Activated naive CD8-positive, alpha-beta T cell treated with anti-CD3 and anti-CD28 coated beads, Interleukin-2, amount 10 ng/mL, durations not matched to agents 7 days and 5 days (primary cell): ENCODE results near the gene TMEM255A. TPM values are rescaled to one million over a fixed set of nuclear protein-coding genes. Genes with fewer than 3 reads are reported as not detected.

Experiments
- ATAC-seq: fragments of 150-1000 bp; cut with Tn5 transposase; one replicate; pipeline ENCODE4 v1.10.0; 2021; ENCODE audit warnings: low read depth, moderate library complexity
- POLR2A ChIA-PET: fragments of 350-600 bp; sonication (Branson Sonifier 250); formaldehyde crosslinking; loops from one replicate; lab custom pipeline; 2021; ENCODE audit warnings: antibody characterized with exemption; lab: Charles Lee
- DNase-seq: peaks from one replicate; pipeline ENCODE4 v3.0.0; 2021
- H3K27ac Mint-ChIP-seq: one replicate; pipeline ENCODE4 v1.8.0; 2022; ENCODE audit warnings: mild to moderate bottlenecking, mixed read lengths
- H3K27me3 Mint-ChIP-seq: one replicate; pipeline ENCODE4 v1.8.0; 2022; ENCODE audit warnings: mild to moderate bottlenecking, moderate library complexity, mixed read lengths
- H3K36me3 Mint-ChIP-seq: one replicate; pipeline ENCODE4 v1.8.0; 2021; ENCODE audit warnings: mild to moderate bottlenecking, mixed read lengths
- H3K4me1 Mint-ChIP-seq: one replicate; pipeline ENCODE4 v1.8.0; 2021; ENCODE audit warnings: mixed read lengths
- H3K4me3 Mint-ChIP-seq: one replicate; pipeline ENCODE4 v1.8.0; 2022; ENCODE audit warnings: mild to moderate bottlenecking, moderate library complexity, mixed read lengths
- H3K9me3 Mint-ChIP-seq: one replicate; pipeline ENCODE4 v1.8.0; 2021; ENCODE audit warnings: mixed read lengths
- total RNA-seq, 2 experiments: library from RNA; stranded (reverse); gene quantifications; one replicate each; pipeline ENCODE4 v1.2.3, GENCODE V29; 2021

TMEM255A gene
- total RNA-seq, 2 experiments from 2014 or later: 0.14 to 0.34 TPM

DNA sequence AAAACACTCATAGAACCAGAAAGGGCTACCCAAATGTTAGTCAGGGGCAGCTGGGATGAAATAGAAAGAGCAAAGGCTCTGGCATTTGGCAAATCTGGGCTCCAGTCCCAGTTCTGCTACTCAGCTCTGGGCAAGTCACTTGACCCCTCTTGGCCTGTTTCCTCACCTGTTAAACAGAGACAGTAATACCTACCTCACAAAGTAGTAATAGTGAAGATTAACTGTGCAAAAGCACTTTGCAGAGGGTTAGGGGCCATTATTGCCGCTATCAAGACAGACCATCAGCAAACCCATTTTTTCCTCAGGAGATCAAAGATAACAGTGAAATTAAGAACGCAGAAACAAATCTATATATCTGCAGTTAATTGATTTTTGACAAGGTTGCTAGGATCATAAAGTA is 40.0 kb downstream of the TMEM255A start:
- ATAC-seq (no peak), DNase-seq (no peak)
- Mint-ChIP-seq H3K27me3 (peaks cover 2% of the 10 kb centered on the region), H3K4me3 (no peak overlapping the region), H3K4me1 (peaks cover 3% of the 10 kb centered on the region), H3K27ac (no peak overlapping the region), H3K36me3 (peaks cover 2% of the 10 kb centered on the region), H3K9me3 (no peaks in the 10 kb centered on the region)
- POLR2A ChIA-PET: no interaction called here

DNA sequence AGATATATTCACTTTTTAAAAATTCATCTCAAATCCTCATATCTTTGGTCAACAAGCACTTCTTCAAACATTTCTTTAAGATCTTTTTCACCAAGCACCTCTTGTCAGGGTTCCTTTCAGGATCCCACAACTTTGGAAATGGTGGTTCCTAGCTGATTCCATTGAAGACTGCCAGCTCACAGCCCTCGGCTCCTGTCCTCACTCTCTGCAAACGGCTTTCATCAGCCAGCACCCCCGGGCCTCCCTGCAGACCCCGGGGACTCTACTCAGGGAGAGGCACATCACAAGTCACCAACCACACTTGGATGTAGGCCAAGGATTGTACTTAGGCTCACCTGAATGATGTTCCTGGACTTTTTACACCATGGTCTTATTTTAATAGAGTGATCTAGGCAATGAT is 40.7 kb downstream of the TMEM255A start:
- H3K9me3 Mint-ChIP-seq: no peaks in the 10 kb centered on the region
- no peak overlapping the region for H3K27ac Mint-ChIP-seq
- no peak for ATAC-seq
- H3K36me3 Mint-ChIP-seq: peaks cover 2% of the 10 kb centered on the region
- H3K4me3 Mint-ChIP-seq: no peak overlapping the region
- peaks cover 3% of the 10 kb centered on the region for H3K4me1 Mint-ChIP-seq
- POLR2A ChIA-PET: no interaction called here
- H3K27me3 Mint-ChIP-seq: peaks cover 2% of the 10 kb centered on the region
- DNase-seq: no peak

DNA sequence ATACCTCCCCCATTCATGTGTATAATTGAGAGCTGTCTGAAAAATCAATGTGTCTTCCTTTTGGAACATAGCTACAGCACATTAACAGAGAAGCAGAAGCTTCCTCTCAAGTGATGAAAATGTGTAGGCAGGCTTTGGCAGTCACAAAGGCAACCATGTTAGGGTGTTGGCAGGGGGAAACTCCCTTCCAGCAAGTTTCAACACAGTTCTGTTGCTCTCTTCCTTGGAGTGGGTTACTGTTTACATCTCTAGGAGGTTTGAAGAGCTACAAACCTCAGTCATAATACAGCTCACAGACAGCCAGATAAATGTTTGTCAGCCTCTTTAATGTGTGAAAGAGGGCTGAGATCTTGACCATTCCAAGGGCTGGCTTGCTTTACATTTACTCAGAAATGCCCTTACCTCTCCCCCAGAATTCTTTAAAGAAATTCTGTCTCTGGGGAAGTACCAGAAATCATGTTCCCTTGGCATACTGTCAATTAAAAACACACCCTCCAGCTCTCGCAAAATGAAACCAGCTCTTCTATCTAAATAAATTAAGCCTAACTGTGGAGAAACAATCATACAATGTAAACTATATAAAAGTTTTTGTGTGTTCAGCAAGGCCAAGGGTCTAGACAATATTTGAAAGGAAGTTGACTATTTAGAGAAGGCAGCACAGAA is 41.8 kb downstream of the TMEM255A start:
- Mint-ChIP-seq H3K27me3 (no peaks in the 10 kb centered on the region), H3K36me3 (peaks cover 2% of the 10 kb centered on the region), H3K27ac (no peak overlapping the region), H3K9me3 (no peaks in the 10 kb centered on the region), H3K4me1 (peaks cover 3% of the 10 kb centered on the region), H3K4me3 (no peak overlapping the region)
- POLR2A ChIA-PET: interaction anchor here (0.7 kb wide), 1 partner anchor 15 kb away, joined by 4 read pairs; no protein-coding TSS in a partner anchor
- ATAC-seq (no peak), DNase-seq (no peak)

DNA sequence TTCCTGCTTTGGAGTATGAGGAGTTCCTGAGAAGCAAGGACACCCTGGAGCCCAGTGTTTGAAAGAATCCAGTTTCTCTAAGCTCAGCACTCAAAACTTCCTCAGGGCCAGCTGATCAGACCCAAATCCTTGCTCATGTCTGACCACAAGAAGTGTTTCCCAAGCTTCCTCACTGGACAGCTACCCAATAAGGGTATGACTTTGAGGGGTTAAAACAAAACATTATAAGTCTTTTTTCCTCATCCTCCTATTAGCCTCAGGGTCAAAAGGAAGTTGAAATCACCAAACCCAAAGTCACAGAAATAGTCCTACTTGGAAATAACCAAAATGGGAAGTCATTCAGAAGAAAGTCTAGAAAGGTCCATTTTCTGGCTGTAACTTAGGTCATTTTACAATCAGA is 46.9 kb downstream of the TMEM255A start:
- ATAC-seq (no peak), DNase-seq (no peak)
- Mint-ChIP-seq H3K36me3 (no peaks in the 10 kb centered on the region), H3K4me3 (no peak overlapping the region), H3K27ac (no peak overlapping the region), H3K4me1 (no peaks in the 10 kb centered on the region), H3K27me3 (peaks cover 2% of the 10 kb centered on the region), H3K9me3 (no peaks in the 10 kb centered on the region)
- POLR2A ChIA-PET: interaction anchor here (0.7 kb wide), 1 partner anchor 13 kb away, joined by 3 read pairs; no protein-coding TSS in a partner anchor

DNA sequence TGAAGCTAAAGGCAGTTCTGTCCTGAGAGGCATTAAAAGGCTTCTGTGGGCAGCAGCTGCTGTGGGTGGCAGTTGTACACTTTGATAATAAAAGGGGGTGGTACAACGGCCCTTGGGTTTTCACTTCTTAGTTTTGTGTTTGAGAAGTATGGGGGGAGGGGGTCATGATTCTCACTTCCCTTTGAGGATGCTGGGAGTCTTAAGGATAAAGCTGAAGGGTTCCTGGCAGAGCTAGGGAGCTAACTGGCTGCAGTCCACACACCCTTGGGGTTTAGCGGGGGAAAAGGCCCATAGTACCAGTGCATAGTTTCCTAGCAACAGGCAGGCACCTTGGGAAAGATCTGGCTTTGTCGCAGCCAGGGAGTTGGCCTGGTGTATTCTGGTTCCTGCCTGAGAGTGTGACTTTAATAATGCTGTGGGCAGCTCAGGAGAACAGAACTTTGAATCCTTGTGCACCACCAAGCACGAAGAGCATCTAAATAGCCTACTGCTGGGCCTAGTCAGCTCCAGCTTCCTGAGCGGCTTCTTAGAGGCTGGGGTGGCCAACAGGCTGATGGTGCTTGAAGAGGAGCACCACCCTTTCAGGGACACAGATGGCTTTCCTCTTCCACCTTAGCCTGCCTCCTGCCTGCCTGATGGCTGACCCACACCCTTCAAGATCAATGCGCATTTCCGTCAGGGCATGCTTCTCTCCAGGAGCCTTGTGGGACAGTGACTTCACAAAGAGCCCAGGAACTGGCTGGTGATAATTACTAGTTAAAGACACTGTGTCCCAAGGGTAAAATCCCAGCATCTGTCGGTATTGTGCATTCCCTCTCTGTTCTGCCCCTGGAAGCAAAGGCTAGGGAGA is 48.2 kb downstream of the TMEM255A start:
- Mint-ChIP-seq H3K36me3 (no peaks in the 10 kb centered on the region), H3K4me1 (no peaks in the 10 kb centered on the region), H3K27me3 (peaks cover 2% of the 10 kb centered on the region), H3K4me3 (no peak overlapping the region), H3K27ac (no peak overlapping the region), H3K9me3 (no peaks in the 10 kb centered on the region)
- POLR2A ChIA-PET: no interaction called here
- ATAC-seq (no peak), DNase-seq (no peak)

DNA sequence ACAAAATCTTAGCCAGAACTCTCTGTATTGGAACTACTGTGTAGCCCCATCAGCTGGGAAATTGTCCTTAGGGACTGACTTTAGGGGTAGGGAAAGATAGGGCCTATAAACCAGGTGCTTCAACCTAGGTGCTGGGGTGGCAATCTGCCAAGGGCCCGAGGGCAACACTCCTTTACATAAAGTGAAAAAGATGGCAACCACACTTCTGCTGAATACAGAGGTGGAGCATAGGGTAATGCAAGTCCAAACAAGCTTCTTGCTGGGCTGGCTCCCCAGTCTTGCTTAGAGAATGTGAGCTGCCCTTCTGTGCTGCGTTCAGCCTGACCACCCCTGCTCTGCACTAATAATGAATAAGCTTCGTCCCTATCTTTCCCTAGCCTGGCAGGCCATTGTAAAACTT is 50.9 kb downstream of the TMEM255A start:
- POLR2A ChIA-PET: interaction anchor here (1.5 kb wide), 1 partner anchor 9 kb away, joined by 3 read pairs; no protein-coding TSS in a partner anchor
- no peak for ATAC-seq
- H3K27ac Mint-ChIP-seq: no peak overlapping the region
- no peaks in the 10 kb centered on the region for H3K36me3 Mint-ChIP-seq
- H3K4me3 Mint-ChIP-seq: no peak overlapping the region
- H3K27me3 Mint-ChIP-seq: peaks cover 2% of the 10 kb centered on the region
- DNase-seq: no peak
- H3K4me1 Mint-ChIP-seq: peaks cover 3% of the 10 kb centered on the region
- H3K9me3 Mint-ChIP-seq: no peaks in the 10 kb centered on the region

DNA sequence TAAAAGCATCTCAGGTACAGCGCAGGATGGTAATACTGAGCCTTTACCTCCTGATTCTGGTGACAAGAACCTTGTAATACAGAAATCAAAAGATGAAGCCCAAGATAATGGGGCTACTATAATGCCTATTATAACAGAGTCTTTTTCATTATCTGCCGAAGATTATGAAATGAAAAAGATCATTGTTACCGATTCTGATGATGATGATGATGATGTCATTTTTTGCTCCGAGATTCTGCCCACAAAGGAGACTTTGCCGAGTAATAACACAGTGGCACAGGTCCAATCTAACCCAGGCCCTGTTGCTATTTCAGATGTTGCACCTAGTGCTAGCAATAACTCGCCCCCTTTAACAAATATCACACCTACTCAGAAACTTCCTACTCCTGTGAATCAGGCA is 57.5 kb downstream of the TMEM255A start:
- peaks cover 13% of the 10 kb centered on the region for H3K4me1 Mint-ChIP-seq

DNA sequence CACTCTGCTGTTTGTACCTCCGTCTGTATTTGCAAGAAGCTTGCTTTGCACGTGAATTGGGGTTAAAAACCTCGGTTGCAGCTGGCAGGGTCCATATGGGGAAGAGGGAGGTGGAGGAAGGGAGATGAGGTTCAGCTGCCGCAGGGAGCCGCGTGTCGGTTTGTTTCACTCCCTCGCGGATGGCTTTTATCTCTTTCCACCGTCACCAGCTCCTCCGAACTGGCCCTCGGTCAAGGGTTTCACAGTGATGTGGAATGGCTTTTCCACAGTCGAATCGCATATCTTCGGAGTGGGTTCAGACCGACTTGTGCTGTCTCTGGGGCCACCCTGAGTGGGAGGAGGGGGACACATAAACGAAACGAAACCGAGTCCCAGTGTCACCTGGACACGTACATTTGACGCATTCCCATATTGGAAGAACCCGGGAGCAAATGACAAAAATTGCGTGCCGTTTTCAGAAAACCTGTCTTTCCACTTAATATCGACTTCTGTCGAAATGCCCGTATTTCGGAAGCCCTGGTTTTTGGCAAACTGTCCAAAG is 59.7 kb downstream of the TMEM255A start:
- peaks cover under 1% of the 10 kb centered on the region for H3K27me3 Mint-ChIP-seq
- H3K9me3 Mint-ChIP-seq: no peaks in the 10 kb centered on the region
- H3K36me3 Mint-ChIP-seq: peaks cover 14% of the 10 kb centered on the region
- H3K4me1 Mint-ChIP-seq: peaks cover 15% of the 10 kb centered on the region
- no peak for ATAC-seq
- H3K27ac Mint-ChIP-seq: peak overlapping the region; percentile 91
- POLR2A ChIA-PET: interaction anchor here (0.6 to 1.9 kb wide), 4 partner anchors 10 to 58 kb away, joined by 3 to 6 read pairs (median 3); no protein-coding TSS in a partner anchor
- peak; percentile 39 for DNase-seq
- H3K4me3 Mint-ChIP-seq: peak overlapping the region; percentile 86

More for the DNA sequence above, 57.5 kb downstream of the TMEM255A start:
- no peak overlapping the region for H3K27ac Mint-ChIP-seq
- no peaks in the 10 kb centered on the region for H3K9me3 Mint-ChIP-seq
- no peak for DNase-seq
- peaks cover 14% of the 10 kb centered on the region for H3K36me3 Mint-ChIP-seq
- no peak overlapping the region for H3K4me3 Mint-ChIP-seq
- no peak for ATAC-seq
- H3K27me3 Mint-ChIP-seq: no peaks in the 10 kb centered on the region
- POLR2A ChIA-PET: no interaction called here

DNA sequence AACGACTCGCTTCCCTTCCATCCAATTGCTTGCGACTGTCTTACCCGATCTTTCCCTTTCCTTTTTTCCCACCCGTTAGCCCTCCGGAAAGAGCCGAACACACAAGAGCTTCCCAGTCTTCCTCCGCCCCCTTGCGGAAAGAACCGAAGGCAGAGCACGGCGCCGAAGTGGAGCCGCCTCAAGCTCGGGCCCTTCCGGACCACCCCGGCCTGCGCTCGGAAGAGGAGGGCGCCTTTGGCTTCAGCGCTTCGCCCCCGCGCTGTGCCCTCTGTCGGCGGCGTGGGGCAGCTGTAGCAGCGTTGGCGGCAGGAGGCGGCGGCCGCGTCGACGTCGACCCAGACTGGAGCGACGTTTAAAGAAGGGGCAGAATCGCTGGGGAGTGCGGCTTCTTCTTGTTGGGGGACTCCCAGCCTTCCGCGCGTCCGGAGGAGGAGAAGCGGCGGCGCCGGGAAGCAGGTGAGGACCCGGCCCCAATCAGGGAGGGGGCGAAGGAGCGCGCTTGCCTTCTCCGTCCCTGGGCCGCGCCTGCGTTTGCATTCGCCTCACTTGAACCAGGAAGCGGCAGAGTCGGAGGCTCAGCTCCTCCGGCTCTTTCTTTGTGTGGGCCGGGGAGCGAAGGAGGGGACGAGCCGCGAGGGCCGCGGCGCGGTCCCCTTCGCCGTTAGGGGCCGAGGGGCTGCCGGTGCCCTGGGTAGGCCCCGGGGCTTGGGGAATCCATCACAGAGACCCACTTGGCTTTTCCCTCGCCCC is 60.6 kb downstream of the TMEM255A start, which contains the start of gene ZBTB33:
Gene ZBTB33, plus strand, starts transcription at position 291 of the 750 bp plus-strand sequence. CDS start 2,604 bp downstream, outside the sequence.
- Mint-ChIP-seq H3K4me3 (peak within 1 kb of the TSS; percentile 86), H3K27me3 (peaks cover 2% of the 10 kb centered on the region)

DNA sequence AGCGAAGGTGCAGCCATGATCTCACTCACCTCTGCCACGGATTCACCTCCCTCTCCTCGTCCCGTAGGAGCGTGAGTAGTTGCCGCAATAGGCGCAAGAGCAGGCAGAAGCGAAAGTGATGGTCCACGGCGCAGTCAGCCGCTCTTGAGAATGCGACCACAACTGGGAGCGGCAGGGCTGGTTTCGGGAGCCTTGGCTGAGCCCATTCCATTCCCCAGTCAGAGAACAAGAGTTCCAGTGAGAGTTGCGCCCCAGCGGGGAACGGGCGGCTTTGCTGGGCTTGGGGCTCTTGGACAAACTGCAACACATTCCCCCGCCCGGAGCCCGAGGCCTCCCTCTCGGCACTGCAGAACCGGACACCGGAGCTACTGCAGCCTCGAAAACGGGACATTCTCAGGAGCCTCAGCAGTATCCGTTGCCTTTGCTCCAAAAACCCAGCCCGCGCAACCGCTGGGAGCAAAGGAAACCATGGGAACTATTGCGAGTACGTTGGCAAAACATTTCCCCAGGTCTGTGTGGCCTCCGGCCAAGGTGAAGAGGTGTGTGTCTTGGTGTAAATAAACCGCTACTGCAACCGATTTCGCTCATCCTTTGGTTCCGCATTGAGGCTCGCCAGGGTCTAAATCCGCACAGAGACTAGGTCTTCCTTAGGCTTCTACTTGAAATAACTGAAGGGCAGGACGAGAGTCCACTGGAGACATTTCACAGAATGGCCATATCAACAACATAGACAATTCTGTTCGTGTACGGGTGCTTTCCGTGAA is 66.3 kb downstream of the TMEM255A start:
- peak overlapping the region; percentile 98 for H3K4me3 Mint-ChIP-seq
- no peaks in the 10 kb centered on the region for H3K9me3 Mint-ChIP-seq
- DNase-seq (peak; percentile 63), ATAC-seq (peak; percentile 73)
- POLR2A ChIA-PET: no interaction called here
- peaks cover 22% of the 10 kb centered on the region for H3K4me1 Mint-ChIP-seq
- peak overlapping the region; percentile 93 for H3K27ac Mint-ChIP-seq
- peaks cover 2% of the 10 kb centered on the region for H3K27me3 Mint-ChIP-seq
- H3K36me3 Mint-ChIP-seq: no peaks in the 10 kb centered on the region

More for the DNA sequence above, 60.6 kb downstream of the TMEM255A start, which contains the start of gene ZBTB33:
- peaks cover 14% of the 10 kb centered on the region for H3K4me1 Mint-ChIP-seq
- ATAC-seq (peak; percentile 100), DNase-seq (peak; percentile 83)
- H3K9me3 Mint-ChIP-seq: no peaks in the 10 kb centered on the region
- POLR2A ChIA-PET: interaction anchor here (0.5 to 1.9 kb wide), 7 partner anchors 10 to 459 kb away, joined by 3 to 6 read pairs (median 3); partner anchors contain the start of gene RPL39
- H3K36me3 Mint-ChIP-seq: peaks cover 14% of the 10 kb centered on the region
- peak within 1 kb of the TSS; percentile 97 for H3K27ac Mint-ChIP-seq

DNA sequence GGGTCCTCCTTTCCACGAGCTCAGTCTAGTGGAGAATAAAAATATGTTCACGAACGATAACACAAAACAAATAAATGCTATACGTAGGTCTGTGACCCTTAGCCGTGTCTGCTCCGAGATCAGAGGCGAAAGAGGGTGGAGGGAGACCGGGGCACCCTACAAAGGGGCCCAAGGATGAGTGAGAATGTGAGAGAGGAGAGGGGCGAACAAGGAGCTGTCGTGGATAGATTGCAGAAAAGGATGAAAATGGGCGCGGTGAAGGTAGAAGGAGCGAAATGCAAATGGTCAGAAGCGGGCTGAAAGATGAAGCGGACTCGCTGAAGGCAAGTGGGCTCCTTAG is 66.9 kb downstream of the TMEM255A start:
- peak overlapping the region; percentile 93 for H3K27ac Mint-ChIP-seq
- DNase-seq (no peak), ATAC-seq (no peak)
- peaks cover 22% of the 10 kb centered on the region for H3K4me1 Mint-ChIP-seq
- no peaks in the 10 kb centered on the region for H3K9me3 Mint-ChIP-seq
- POLR2A ChIA-PET: no interaction called here
- H3K4me3 Mint-ChIP-seq: peak overlapping the region; percentile 98
- H3K36me3 Mint-ChIP-seq: no peaks in the 10 kb centered on the region
- peaks cover 2% of the 10 kb centered on the region for H3K27me3 Mint-ChIP-seq

DNA sequence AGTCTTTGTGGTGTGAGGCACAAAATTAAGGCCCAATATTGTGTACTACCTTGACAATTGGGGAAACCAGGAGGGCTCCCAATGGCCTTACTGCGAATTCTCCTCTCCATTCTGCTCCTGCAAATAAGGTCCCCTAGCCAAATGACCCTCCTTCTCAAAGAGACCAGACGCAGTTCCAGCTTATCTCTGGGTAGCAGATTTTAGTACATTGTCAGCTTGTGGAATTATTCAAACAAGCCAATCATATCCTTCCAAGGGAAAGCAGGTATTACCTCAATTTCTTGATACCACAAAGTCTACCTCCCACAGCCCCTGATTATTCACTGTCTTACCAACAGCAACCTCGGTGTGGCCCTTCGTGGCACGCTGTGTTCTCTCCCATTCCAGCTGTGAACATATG is 68.4 kb downstream of the TMEM255A start:
- Mint-ChIP-seq H3K36me3 (peaks cover 4% of the 10 kb centered on the region), H3K4me3 (no peak overlapping the region), H3K9me3 (no peaks in the 10 kb centered on the region), H3K4me1 (peaks cover 17% of the 10 kb centered on the region), H3K27me3 (peaks cover 2% of the 10 kb centered on the region), H3K27ac (no peak overlapping the region)
- ATAC-seq (no peak), DNase-seq (no peak)
- POLR2A ChIA-PET: no interaction called here
